Activated CD4-positive, alpha-beta memory T cell treated with anti-CD3 and anti-CD28 coated beads for 36 hours (primary cell): ENCODE results near the gene ATAD3C. TPM values are rescaled to one million over a fixed set of nuclear protein-coding genes. Genes with fewer than 3 reads are reported as not detected.
"Not testable (repeated sequence)": the region's sequence is repeated elsewhere in the genome, so short reads cannot be mapped to it uniquely, and the experiment has no call there.

Source experiments
- CTCF ChIA-PET: fragments of 350-600 bp; sonication (Branson Sonifier 250); formaldehyde crosslinking; loops from one replicate; lab custom pipeline; 2021; ENCODE audit warnings: antibody characterized with exemption, inconsistent platforms; lab: Charles Lee
- POLR2A ChIA-PET: fragments of 350-600 bp; sonication (Branson Sonifier 250); formaldehyde crosslinking; loops from one replicate; lab custom pipeline; 2021; ENCODE audit warnings: antibody characterized with exemption; lab: Charles Lee
- DNase-seq: peaks from one replicate; pipeline ENCODE4 v3.0.0-alpha.2; 2020
- H3K27ac Mint-ChIP-seq: one replicate; pipeline ENCODE4 v1.8.0; 2021; ENCODE audit warnings: mixed read lengths
- H3K27me3 Mint-ChIP-seq: one replicate; pipeline ENCODE4 v1.8.0; 2021; ENCODE audit warnings: mixed read lengths
- H3K36me3 Mint-ChIP-seq: one replicate; pipeline ENCODE4 v1.8.0; 2021; ENCODE audit warnings: mixed read lengths
- H3K4me1 Mint-ChIP-seq: one replicate; pipeline ENCODE4 v1.8.0; 2021; ENCODE audit warnings: low read depth, mixed read lengths
- H3K4me3 Mint-ChIP-seq: one replicate; pipeline ENCODE4 v1.8.0; 2021; ENCODE audit warnings: mild to moderate bottlenecking, mixed read lengths
- H3K9me3 Mint-ChIP-seq: one replicate; pipeline ENCODE4 v1.8.0; 2021; ENCODE audit warnings: mixed read lengths
- intact Hi-C: fragments of 100-400 bp; cut with micrococcal nuclease; formaldehyde crosslinking; loops from one replicate; pipeline ENCODE4 v1.15.1; 2023
- total RNA-seq, 2 experiments: library from RNA; stranded (reverse); gene quantifications; one replicate each; pipeline ENCODE4 v1.2.3, GENCODE V29; 2021

ATAD3C gene
- total RNA-seq, 2 experiments from 2014 or later: 1.2 to 1.7 TPM

GRCh38 chr1:1510912-1511532, 61.5 kb downstream of the ATAD3C start:
- DNase-seq: peak; percentile 44
- Mint-ChIP-seq H3K27me3 (no peaks in the 10 kb centered on the region), H3K4me3 (peak overlapping the region; percentile 84), H3K4me1 (peaks cover 13% of the 10 kb centered on the region), H3K36me3 (peaks cover 3% of the 10 kb centered on the region), H3K9me3 (no peaks in the 10 kb centered on the region), H3K27ac (peak overlapping the region; percentile 86)
- intact Hi-C loops: loop anchor here (2.0 kb wide), 1 partner anchor 40 kb away; the partner anchor contains the start of gene ATAD3B
- POLR2A ChIA-PET: interaction anchor here (0.8 to 1.0 kb wide), 2 partner anchors 104 to 112 kb away, joined by 3 to 4 read pairs; partner anchors contain the start of genes CCNL2 and MIB2
- CTCF ChIA-PET: interaction anchor here (0.7 kb wide), 1 partner anchor 103 kb away, joined by 3 read pairs; no protein-coding TSS in a partner anchor

GRCh38 chr1:1511533-1512285, 62.2 kb downstream of the ATAD3C start, which contains the start of gene ATAD3A:
ATAD3A (plus strand) TSS chr1:1512162; CDS start chr1:1512269, 107 bp downstream.
- intact Hi-C loops: loop anchor here (1.0 to 2.0 kb wide), 2 partner anchors 41 to 63 kb away; partner anchors contain the start of genes ATAD3B and SSU72
- no peaks in the 10 kb centered on the region for H3K27me3 Mint-ChIP-seq
- peak within 1 kb of the TSS; percentile 86 for H3K27ac Mint-ChIP-seq
- peaks cover 13% of the 10 kb centered on the region for H3K4me1 Mint-ChIP-seq
- no peaks in the 10 kb centered on the region for H3K9me3 Mint-ChIP-seq
- CTCF ChIA-PET: interaction anchor here (0.7 kb wide), 1 partner anchor 103 kb away, joined by 3 read pairs; no protein-coding TSS in a partner anchor
- H3K36me3 Mint-ChIP-seq: peaks cover 3% of the 10 kb centered on the region
- POLR2A ChIA-PET: interaction anchor here (0.8 to 1.0 kb wide), 2 partner anchors 103 to 113 kb away, joined by 3 to 4 read pairs; partner anchors contain the start of genes CCNL2 and MIB2
- DNase-seq: peak; percentile 99
- H3K4me3 Mint-ChIP-seq: peak within 1 kb of the TSS; percentile 84

DNA sequence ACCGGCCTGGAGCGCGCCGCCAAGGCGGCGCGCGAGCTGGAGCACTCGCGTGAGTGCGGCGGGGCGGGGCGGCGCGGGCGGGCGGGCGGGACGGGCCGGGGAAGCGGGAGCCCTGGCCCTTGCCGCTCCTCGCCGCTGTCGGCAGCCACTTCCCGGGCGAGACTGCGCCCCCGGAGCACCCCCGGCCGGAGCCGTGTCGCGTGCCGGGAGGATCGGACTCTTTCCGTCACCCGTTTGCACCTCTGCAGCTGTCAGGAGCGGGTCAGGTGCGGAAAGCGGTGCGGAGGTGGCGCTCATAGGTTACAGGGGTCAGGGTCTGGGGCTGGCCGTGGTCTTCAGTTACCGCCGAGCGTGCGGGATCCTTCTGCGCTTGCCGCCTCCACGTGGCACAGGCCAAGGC, 62.9 kb downstream of the ATAD3C start:
- H3K27me3 Mint-ChIP-seq, H3K36me3 Mint-ChIP-seq, H3K27ac Mint-ChIP-seq, CTCF ChIA-PET, POLR2A ChIA-PET, H3K9me3 Mint-ChIP-seq: not testable (repeated sequence)
- DNase-seq: peak; percentile 27
- H3K4me1 Mint-ChIP-seq: peaks cover 13% of the 10 kb centered on the region
- intact Hi-C loops: loop anchor here (1.0 kb wide), 1 partner anchor 62 kb away; the partner anchor contains the start of gene SSU72
- H3K4me3 Mint-ChIP-seq: peak overlapping the region; percentile 70

DNA sequence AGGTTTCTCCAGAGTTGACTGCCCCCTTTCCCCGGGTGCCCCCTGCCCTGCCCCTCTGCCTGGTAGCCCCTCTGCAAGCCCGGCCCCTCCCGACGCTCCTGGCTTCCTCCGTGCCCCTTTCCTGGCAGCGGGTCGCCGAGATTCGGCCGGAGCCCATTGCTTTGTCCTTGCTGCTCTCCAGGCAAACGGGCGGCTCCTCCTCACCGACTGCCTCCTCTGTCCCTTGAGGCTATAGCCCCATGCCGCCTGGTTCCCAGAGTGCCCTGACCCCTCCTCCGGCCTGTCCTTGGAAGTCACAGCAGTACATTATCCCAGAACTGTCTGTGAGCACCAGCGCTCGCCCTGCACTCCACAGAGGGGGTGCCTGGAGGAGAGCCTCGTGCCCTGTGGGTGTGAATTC, 64.2 kb downstream of the ATAD3C start:
- H3K27me3 Mint-ChIP-seq, H3K9me3 Mint-ChIP-seq, intact Hi-C loops, CTCF ChIA-PET, DNase-seq, POLR2A ChIA-PET, H3K27ac Mint-ChIP-seq: not testable (repeated sequence)
- H3K36me3 Mint-ChIP-seq: peaks cover 13% of the 10 kb centered on the region
- peaks cover 13% of the 10 kb centered on the region for H3K4me1 Mint-ChIP-seq
- H3K4me3 Mint-ChIP-seq: peak overlapping the region; percentile 60

- H3K27me3 Mint-ChIP-seq, DNase-seq, CTCF ChIA-PET, intact Hi-C loops, H3K9me3 Mint-ChIP-seq, H3K4me3 Mint-ChIP-seq, H3K27ac Mint-ChIP-seq, POLR2A ChIA-PET: not testable (repeated sequence)
- H3K36me3 Mint-ChIP-seq: peaks cover 14% of the 10 kb centered on the region
- H3K4me1 Mint-ChIP-seq: peaks cover 13% of the 10 kb centered on the region
These were observed 64.9 kb downstream of the ATAD3C start for GRCh38 chr1:1514376-1514775.

- H3K27me3 Mint-ChIP-seq, H3K9me3 Mint-ChIP-seq, H3K4me1 Mint-ChIP-seq, intact Hi-C loops, CTCF ChIA-PET, H3K4me3 Mint-ChIP-seq, H3K27ac Mint-ChIP-seq, DNase-seq: not testable (repeated sequence)
- peaks cover 17% of the 10 kb centered on the region for H3K36me3 Mint-ChIP-seq
- POLR2A ChIA-PET: interaction anchor here (0.7 kb wide), 1 partner anchor 68 kb away, joined by 3 read pairs; no protein-coding TSS in a partner anchor
These were observed 67.4 kb downstream of the ATAD3C start for GRCh38 chr1:1516923-1517322.

- no peaks in the 10 kb centered on the region for H3K27me3 Mint-ChIP-seq
- ChIA-PET POLR2A (no interaction called here), CTCF (no interaction called here)
- no peak overlapping the region for H3K27ac Mint-ChIP-seq
- peaks cover 17% of the 10 kb centered on the region for H3K36me3 Mint-ChIP-seq
- no peaks in the 10 kb centered on the region for H3K9me3 Mint-ChIP-seq
- peaks cover 7% of the 10 kb centered on the region for H3K4me1 Mint-ChIP-seq
- no peak for DNase-seq
- no peak overlapping the region for H3K4me3 Mint-ChIP-seq
- intact Hi-C loops: no loop called here
These were observed 68.6 kb downstream of the ATAD3C start for GRCh38 chr1:1517973-1518620.

GRCh38 chr1:1518621-1519007, 69.1 kb downstream of the ATAD3C start:
- intact Hi-C loops, H3K9me3 Mint-ChIP-seq, H3K4me3 Mint-ChIP-seq, H3K4me1 Mint-ChIP-seq, CTCF ChIA-PET, DNase-seq, H3K27ac Mint-ChIP-seq, H3K27me3 Mint-ChIP-seq, POLR2A ChIA-PET: not testable (repeated sequence)
- H3K36me3 Mint-ChIP-seq: peaks cover 17% of the 10 kb centered on the region

Other genes starting within 250 kb of the ATAD3C start
- gene TNFRSF18, start 243.1 kb upstream of the ATAD3C start, total RNA-seq: 100 to 1,000 TPM; 375 to 387 TPM
- 1,000 to 10,000 TPM; 1,003 to 1,005 TPM for gene TNFRSF4, start 235.5 kb upstream of the ATAD3C start, total RNA-seq
- gene SDF4, start 217.7 kb upstream of the ATAD3C start, total RNA-seq: 100 to 1,000 TPM; 302 to 305 TPM
- 10 to 100 TPM; 14.6 to 15.5 TPM for gene B3GALT6, start 217.5 kb upstream of the ATAD3C start, total RNA-seq
- gene C1QTNF12, start 203.0 kb upstream of the ATAD3C start, total RNA-seq: 1 to 10 TPM; 3.8 to 4.2 TPM
- gene UBE2J2, start 175.8 kb upstream of the ATAD3C start, total RNA-seq: 10 to 100 TPM; 58.7 to 61.6 TPM
- 1 to 10 TPM; 4.9 to 7.2 TPM for gene SCNN1D, start 169.3 kb upstream of the ATAD3C start, total RNA-seq
- gene ACAP3, start 141.8 kb upstream of the ATAD3C start, total RNA-seq: 10 to 100 TPM; 31.8 to 32.0 TPM
- gene PUSL1, start 141.1 kb upstream of the ATAD3C start, total RNA-seq: 10 to 100 TPM; 19.7 to 23.1 TPM
- gene INTS11, start 125.0 kb upstream of the ATAD3C start, total RNA-seq: 100 to 1,000 TPM; 107 to 120 TPM
- 10 to 100 TPM; 12.1 to 13.1 TPM for gene CPTP, start 124.9 kb upstream of the ATAD3C start, total RNA-seq
- gene TAS1R3, start 118.4 kb upstream of the ATAD3C start, total RNA-seq: under 1 TPM in 1 of 2 experiments, not detected in 1; 0.10 TPM
- 10 to 100 TPM; 37.6 to 38.6 TPM for gene DVL1, start 100.3 kb upstream of the ATAD3C start, total RNA-seq
- gene MXRA8, start 91.1 kb upstream of the ATAD3C start, total RNA-seq: under 1 TPM in 1 of 2 experiments, not detected in 1; 0.19 TPM
- 100 to 1,000 TPM; 124 to 131 TPM for gene AURKAIP1, start 74.5 kb upstream of the ATAD3C start, total RNA-seq
- gene CCNL2, start 50.4 kb upstream of the ATAD3C start, total RNA-seq: 100 to 1,000 TPM in 1 of 2 experiments, 10 to 100 TPM in 1; 96.0 to 108 TPM
- gene MRPL20, start 42.4 kb upstream of the ATAD3C start, total RNA-seq: 100 to 1,000 TPM; 122 to 123 TPM
- not detected for gene ANKRD65, start 28.4 kb upstream of the ATAD3C start, total RNA-seq
- gene VWA1, start 14.0 kb upstream of the ATAD3C start, total RNA-seq: under 1 TPM; 0.69 to 0.92 TPM
- 10 to 100 TPM; 35.4 to 36.3 TPM for gene ATAD3B, start 22.1 kb downstream of the ATAD3C start, total RNA-seq
- 10 to 100 TPM; 45.7 to 46.7 TPM for gene ATAD3A, start 62.5 kb downstream of the ATAD3C start, total RNA-seq
- under 1 TPM in 1 of 2 experiments, not detected in 1; 0.29 TPM for gene TMEM240, start 90.9 kb downstream of the ATAD3C start, total RNA-seq
- 100 to 1,000 TPM; 106 to 107 TPM for gene SSU72, start 125.2 kb downstream of the ATAD3C start, total RNA-seq
- 1 to 10 TPM; 1.5 to 1.6 TPM for gene FNDC10, start 150.4 kb downstream of the ATAD3C start, total RNA-seq
- 10 to 100 TPM; 31.1 to 36.1 TPM for gene MIB2, start 165.8 kb downstream of the ATAD3C start, total RNA-seq
- 1 to 10 TPM in 1 of 2 experiments, under 1 TPM in 1; 0.61 to 1.1 TPM for gene MMP23B, start 182.5 kb downstream of the ATAD3C start, total RNA-seq
- 10 to 100 TPM; 32.4 to 36.9 TPM for gene CDK11B, start 209.3 kb downstream of the ATAD3C start, total RNA-seq
- 10 to 100 TPM; 29.0 to 30.1 TPM for gene SLC35E2B, start 243.1 kb downstream of the ATAD3C start, total RNA-seq